Astrocyte (in vitro differentiated cells and primary cell): ENCODE results near the gene CNPY3.
"Not testable (repeated sequence)": the region's sequence is repeated elsewhere in the genome, so short reads cannot be mapped to it uniquely, and the experiment has no call there.

Experiments used
- EZH2 ChIP-seq: IDR thresholded peaks from 2 replicates; pipeline ENCODE4 v1.6.1; 2012; ENCODE audit warnings: mild to moderate bottlenecking, low read length, inconsistent platforms; ENCODE audit not compliant: insufficient read depth
- TF ChIP-seq, protein P1 (sequence below): IDR thresholded peaks from 2 replicates; pipeline ENCODE4 v1.5.1; 2011; ENCODE audit warnings: low read depth, mild to moderate bottlenecking, inconsistent platforms, low read length, moderate library complexity; ENCODE audit not compliant: insufficient read depth

DNA sequence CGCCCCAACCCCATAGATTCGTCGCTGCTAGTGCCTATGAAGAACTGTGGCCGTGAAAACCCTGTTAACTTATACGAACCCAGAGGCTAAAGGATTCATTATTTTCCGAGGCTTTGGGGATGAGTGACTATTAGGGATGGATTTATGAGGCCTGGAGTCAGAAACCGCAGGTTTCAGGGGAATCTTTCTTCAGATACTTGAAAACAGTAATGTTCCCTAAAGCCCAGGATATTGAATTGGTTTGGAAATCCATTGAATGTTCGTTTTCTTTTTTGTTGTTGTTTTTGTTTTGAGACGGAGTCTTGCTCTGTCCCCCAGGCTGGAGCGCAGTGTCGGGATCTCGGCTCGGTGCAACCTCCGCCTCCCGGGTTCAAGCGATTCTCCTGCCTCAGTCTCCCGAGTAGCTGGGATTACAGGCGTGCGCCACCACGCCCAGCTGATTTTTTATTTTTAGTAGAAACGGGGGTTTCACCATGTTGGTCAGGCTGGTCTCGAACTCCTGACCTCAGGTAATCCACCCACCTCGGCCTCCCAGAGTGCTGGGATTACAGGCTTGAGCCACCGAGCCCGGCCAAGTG lies 49.0 kb upstream of the CNPY3 start:
- TF ChIP-seq, protein P1, sequence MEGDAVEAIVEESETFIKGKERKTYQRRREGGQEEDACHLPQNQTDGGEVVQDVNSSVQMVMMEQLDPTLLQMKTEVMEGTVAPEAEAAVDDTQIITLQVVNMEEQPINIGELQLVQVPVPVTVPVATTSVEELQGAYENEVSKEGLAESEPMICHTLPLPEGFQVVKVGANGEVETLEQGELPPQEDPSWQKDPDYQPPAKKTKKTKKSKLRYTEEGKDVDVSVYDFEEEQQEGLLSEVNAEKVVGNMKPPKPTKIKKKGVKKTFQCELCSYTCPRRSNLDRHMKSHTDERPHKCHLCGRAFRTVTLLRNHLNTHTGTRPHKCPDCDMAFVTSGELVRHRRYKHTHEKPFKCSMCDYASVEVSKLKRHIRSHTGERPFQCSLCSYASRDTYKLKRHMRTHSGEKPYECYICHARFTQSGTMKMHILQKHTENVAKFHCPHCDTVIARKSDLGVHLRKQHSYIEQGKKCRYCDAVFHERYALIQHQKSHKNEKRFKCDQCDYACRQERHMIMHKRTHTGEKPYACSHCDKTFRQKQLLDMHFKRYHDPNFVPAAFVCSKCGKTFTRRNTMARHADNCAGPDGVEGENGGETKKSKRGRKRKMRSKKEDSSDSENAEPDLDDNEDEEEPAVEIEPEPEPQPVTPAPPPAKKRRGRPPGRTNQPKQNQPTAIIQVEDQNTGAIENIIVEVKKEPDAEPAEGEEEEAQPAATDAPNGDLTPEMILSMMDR, result not testable (repeated sequence)
- TF ChIP-seq EZH2, result not testable (repeated sequence)
